Left ventricle myocardium inferior (tissue), 1 donor: ENCODE data around the gene CYP46A1. TPM values are rescaled to one million over a fixed set of nuclear protein-coding genes. Genes with fewer than 3 reads are reported as not detected.

Source experiments
- DNase-seq: peaks from one replicate; pipeline ENCODE4 v3.0.0-alpha.2; 2020
- H3K27ac ChIP-seq: fragments of 200-600 bp; replicated peaks from 2 replicates; pipeline ENCODE4 v1.8.0; 2021
- H3K27me3 ChIP-seq: fragments of 200-600 bp; 2 replicates; pipeline ENCODE4 v1.8.0; 2021; ENCODE audit warnings: low read depth
- H3K36me3 ChIP-seq: fragments of 200-600 bp; 2 replicates; pipeline ENCODE4 v1.8.0; 2021
- H3K4me1 ChIP-seq: fragments of 200-600 bp; 2 replicates; pipeline ENCODE4 v1.8.0; 2021
- H3K4me3 ChIP-seq: fragments of 200-600 bp; 2 replicates; pipeline ENCODE4 v1.8.0; 2021; ENCODE audit warnings: mild to moderate bottlenecking, moderate library complexity
- H3K9me3 ChIP-seq: fragments of 200-600 bp; replicated peaks from 2 replicates; pipeline ENCODE4 v1.8.0; 2021
- intact Hi-C: fragments of 100-400 bp; cut with micrococcal nuclease; formaldehyde crosslinking; loops from one replicate; pipeline ENCODE4 v1.11.0; 2022
- total RNA-seq: library from RNA; stranded (reverse); fragmentation: NEBNext Ultra II Directional; extraction: Animal tissue kit (Norgen Biotek cat#: 25700); gene quantifications from one replicate; pipeline ENCODE4 v1.2.1, GENCODE V29; 2021
- TF ChIP-seq, protein P1 (sequence below): fragments of 200-600 bp; IDR thresholded peaks from 2 replicates; pipeline ENCODE4 v1.8.0; 2021; ENCODE audit warnings: antibody characterized with exemption, mild to moderate bottlenecking, borderline replicate concordance
- donor health status: DM: no; HTN: yes; CAD: no; lungs with severe emphysema.

Gene CYP46A1
- total RNA-seq, 1 donor from 2014 or later = 4.2 TPM

- H3K36me3 ChIP-seq = peaks cover 15% of the 10 kb centered on the region
- H3K27ac ChIP-seq = no peak overlapping the region
- TF ChIP-seq, protein P1, sequence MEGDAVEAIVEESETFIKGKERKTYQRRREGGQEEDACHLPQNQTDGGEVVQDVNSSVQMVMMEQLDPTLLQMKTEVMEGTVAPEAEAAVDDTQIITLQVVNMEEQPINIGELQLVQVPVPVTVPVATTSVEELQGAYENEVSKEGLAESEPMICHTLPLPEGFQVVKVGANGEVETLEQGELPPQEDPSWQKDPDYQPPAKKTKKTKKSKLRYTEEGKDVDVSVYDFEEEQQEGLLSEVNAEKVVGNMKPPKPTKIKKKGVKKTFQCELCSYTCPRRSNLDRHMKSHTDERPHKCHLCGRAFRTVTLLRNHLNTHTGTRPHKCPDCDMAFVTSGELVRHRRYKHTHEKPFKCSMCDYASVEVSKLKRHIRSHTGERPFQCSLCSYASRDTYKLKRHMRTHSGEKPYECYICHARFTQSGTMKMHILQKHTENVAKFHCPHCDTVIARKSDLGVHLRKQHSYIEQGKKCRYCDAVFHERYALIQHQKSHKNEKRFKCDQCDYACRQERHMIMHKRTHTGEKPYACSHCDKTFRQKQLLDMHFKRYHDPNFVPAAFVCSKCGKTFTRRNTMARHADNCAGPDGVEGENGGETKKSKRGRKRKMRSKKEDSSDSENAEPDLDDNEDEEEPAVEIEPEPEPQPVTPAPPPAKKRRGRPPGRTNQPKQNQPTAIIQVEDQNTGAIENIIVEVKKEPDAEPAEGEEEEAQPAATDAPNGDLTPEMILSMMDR = no peak
- H3K27me3 ChIP-seq = no peaks in the 10 kb centered on the region
- no peaks in the 10 kb centered on the region for H3K4me1 ChIP-seq
- intact Hi-C loops = no loop called here
- no peak for DNase-seq
- H3K9me3 ChIP-seq = peaks cover 27% of the 10 kb centered on the region
- H3K4me3 ChIP-seq = no peak overlapping the region
These were observed 22.2 kb downstream of the CYP46A1 start for GRCh38 chr14:99706107-99706900.

DNA sequence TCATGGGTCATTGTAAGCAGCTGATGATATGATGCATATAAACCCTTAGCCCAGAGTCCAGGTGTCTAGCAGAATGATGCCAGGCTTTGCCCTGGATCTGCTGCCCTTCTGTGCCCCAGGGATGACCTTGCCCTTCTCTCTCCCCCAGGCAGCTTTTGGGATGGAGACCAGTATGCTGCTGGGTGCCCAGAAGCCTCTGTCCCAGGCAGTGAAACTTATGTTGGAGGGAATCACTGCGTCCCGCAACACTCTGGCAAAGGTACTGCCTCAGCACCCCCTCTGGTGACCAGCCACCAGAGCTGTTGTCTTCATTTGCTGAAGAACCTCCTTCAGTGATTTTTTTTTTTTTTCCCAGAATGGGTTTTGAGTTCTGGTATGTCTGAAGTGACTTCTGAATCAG, 23.3 kb downstream of the CYP46A1 start:
- H3K27ac ChIP-seq = no peak overlapping the region
- intact Hi-C loops = no loop called here
- no peak overlapping the region for H3K4me3 ChIP-seq
- peaks cover 10% of the 10 kb centered on the region for H3K36me3 ChIP-seq
- DNase-seq = no peak
- H3K27me3 ChIP-seq = no peaks in the 10 kb centered on the region
- no peaks in the 10 kb centered on the region for H3K4me1 ChIP-seq
- H3K9me3 ChIP-seq = peaks cover 25% of the 10 kb centered on the region
- TF ChIP-seq, protein P1 = no peak

DNA sequence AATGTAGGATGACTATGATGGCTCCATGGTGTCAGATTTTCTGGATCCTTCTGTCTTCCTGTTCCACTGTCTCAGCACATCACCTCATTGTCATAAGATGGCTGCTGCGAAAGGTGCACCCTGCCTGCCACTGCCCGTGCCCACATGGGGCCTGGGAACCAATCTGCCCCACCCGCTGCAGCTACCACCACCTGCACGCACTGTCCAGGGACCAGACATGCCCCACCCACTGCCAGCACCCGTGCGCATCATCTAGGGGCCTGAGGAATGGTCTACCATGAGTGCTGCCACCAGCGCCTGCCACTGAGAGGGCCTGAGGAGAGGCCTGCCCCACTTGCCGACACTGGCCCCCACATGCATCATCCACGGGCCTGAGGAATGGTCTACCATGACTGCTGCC, 23.8 kb downstream of the CYP46A1 start:
- H3K27me3 ChIP-seq = no peaks in the 10 kb centered on the region

DNA sequence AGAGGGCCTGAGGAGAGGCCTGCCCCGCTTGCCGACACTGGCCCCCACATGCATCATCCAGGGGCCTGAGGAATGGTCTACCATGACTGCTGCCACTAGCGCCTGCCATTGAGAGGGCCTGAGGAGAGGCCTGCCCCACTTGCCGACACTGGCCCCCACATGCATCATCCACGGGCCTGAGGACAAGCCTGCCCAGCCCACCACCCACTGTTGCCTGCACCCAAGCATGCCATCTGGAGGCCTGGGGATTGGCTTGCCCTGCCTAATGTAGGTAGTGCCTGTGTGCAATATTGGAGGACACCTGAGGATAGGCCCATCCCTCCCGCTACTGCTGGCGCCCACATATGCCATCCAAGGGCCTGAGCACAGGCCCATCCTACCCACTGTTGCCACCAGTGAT, 24.4 kb downstream of the CYP46A1 start:
- no peaks in the 10 kb centered on the region for H3K4me1 ChIP-seq
- peaks cover 5% of the 10 kb centered on the region for H3K36me3 ChIP-seq
- intact Hi-C loops = no loop called here
- no peaks in the 10 kb centered on the region for H3K27me3 ChIP-seq
- no peak overlapping the region for H3K4me3 ChIP-seq
- TF ChIP-seq, protein P1 = no peak
- peaks cover 22% of the 10 kb centered on the region for H3K9me3 ChIP-seq
- no peak for DNase-seq
- H3K27ac ChIP-seq = no peak overlapping the region

More for the DNA sequence above, 23.8 kb downstream of the CYP46A1 start:
- Histone ChIP-seq H3K27ac (no peak overlapping the region), H3K9me3 (peaks cover 25% of the 10 kb centered on the region), H3K36me3 (peaks cover 10% of the 10 kb centered on the region), H3K4me3 (no peak overlapping the region), H3K4me1 (no peaks in the 10 kb centered on the region)
- intact Hi-C loops = no loop called here
- no peak for DNase-seq
- TF ChIP-seq, protein P1 = no peak

- Histone ChIP-seq H3K9me3 (peaks cover 13% of the 10 kb centered on the region), H3K4me1 (no peaks in the 10 kb centered on the region), H3K36me3 (no peaks in the 10 kb centered on the region), H3K27me3 (no peaks in the 10 kb centered on the region), H3K27ac (no peak overlapping the region), H3K4me3 (no peak overlapping the region)
- intact Hi-C loops = no loop called here
- TF ChIP-seq, protein P1 = no peak
- no peak for DNase-seq
These were observed 29.9 kb downstream of the CYP46A1 start for GRCh38 chr14:99713972-99714371.
